ENCODE data around the gene CA7.

The CA7 gene

GRCh38 chr16:66885491-66885890 lies 41.3 kb downstream of the CA7 start:
- H3K9ac ChIP-seq (ENCODE audit: low read length) = no peak overlapping the region

GRCh38 chr16:66886321-66886720 lies 42.1 kb downstream of the CA7 start:
- Histone ChIP-seq H3K9ac (ENCODE audit: low read length) (no peak overlapping the region), H3K4me2 (ENCODE audit: low read depth, low read length) (no peak overlapping the region), H3K4me3 (ENCODE audit: low read length) (no peak overlapping the region), H3F3A (ENCODE audit: insufficient read depth, low read length) (no peaks in the 10 kb centered on the region), H3K27ac (ENCODE audit: low read length) (no peak overlapping the region), H3K27me3 (replicated peaks; ENCODE audit: insufficient read depth, low read length) (no peaks in the 10 kb centered on the region), H3K9me2 (replicated peaks; ENCODE audit: insufficient read depth, low read length) (no peaks in the 10 kb centered on the region), H2AFZ (ENCODE audit: low read length) (no peak overlapping the region), H3K4me1 (ENCODE audit: low read length) (0 out of 2 replicates have a peak, but pooled peaks cover 4% of the 10 kb centered on the region), H4K20me1 (ENCODE audit: insufficient read depth, low read length) (0 out of 2 replicates have a peak, but pooled peaks cover 4% of the 10 kb centered on the region), H3K9me3 (replicated peaks; ENCODE audit: insufficient read depth, low read length) (no peaks in the 10 kb centered on the region), H3K79me2 (ENCODE audit: low read length) (peaks cover 44% of the 10 kb centered on the region), H3K36me3 (replicated peaks; ENCODE audit: insufficient read depth, low read length) (peaks cover 6% of the 10 kb centered on the region)
- DNase-seq = no peak
- TF ChIP-seq CTCF (IDR thresholded peaks at IDR 0.05; ENCODE audit: low read length) = no peak
- no peak for TF ChIP-seq EZH2phosphoT487 (IDR thresholded peaks at IDR 0.05; ENCODE audit: low read length)
- no peak for TF ChIP-seq EZH2 (optimal IDR thresholded peaks at IDR 0.05; ENCODE audit: low read depth, low read length)

More at GRCh38 chr16:66885491-66885890, 41.3 kb downstream of the CA7 start:
- H3K79me2 ChIP-seq (ENCODE audit: low read length) = peaks cover 50% of the 10 kb centered on the region
- H4K20me1 ChIP-seq (ENCODE audit: insufficient read depth, low read length) = 0 out of 2 replicates have a peak, but pooled peaks cover 4% of the 10 kb centered on the region
- H3K4me2 ChIP-seq (ENCODE audit: low read depth, low read length) = no peak overlapping the region
- no peak overlapping the region for H3K27ac ChIP-seq (ENCODE audit: low read length)
- no peak overlapping the region for H3K4me3 ChIP-seq (ENCODE audit: low read length)
- H3K9me3 ChIP-seq (replicated peaks; ENCODE audit: insufficient read depth, low read length) = no peaks in the 10 kb centered on the region
- no peaks in the 10 kb centered on the region for H3F3A ChIP-seq (ENCODE audit: insufficient read depth, low read length)
- no peaks in the 10 kb centered on the region for H3K9me2 ChIP-seq (replicated peaks; ENCODE audit: insufficient read depth, low read length)
- TF ChIP-seq EZH2phosphoT487 (IDR thresholded peaks at IDR 0.05; ENCODE audit: low read length) (no peak), EZH2 (optimal IDR thresholded peaks at IDR 0.05; ENCODE audit: low read depth, low read length) (no peak), CTCF (IDR thresholded peaks at IDR 0.05; ENCODE audit: low read length) (no peak)
- no peak for DNase-seq
- peaks cover 6% of the 10 kb centered on the region for H3K36me3 ChIP-seq (replicated peaks; ENCODE audit: insufficient read depth, low read length)
- no peak overlapping the region for H2AFZ ChIP-seq (ENCODE audit: low read length)
- H3K4me1 ChIP-seq (ENCODE audit: low read length) = 0 out of 2 replicates have a peak, but pooled peaks cover 4% of the 10 kb centered on the region
- H3K27me3 ChIP-seq (replicated peaks; ENCODE audit: insufficient read depth, low read length) = no peaks in the 10 kb centered on the region

GRCh38 chr16:66886914-66887313 lies 42.7 kb downstream of the CA7 start:
- no peaks in the 10 kb centered on the region for H3K4me1 ChIP-seq (ENCODE audit: low read length)
- TF ChIP-seq EZH2 (optimal IDR thresholded peaks at IDR 0.05; ENCODE audit: low read depth, low read length) = no peak
- TF ChIP-seq CTCF (IDR thresholded peaks at IDR 0.05; ENCODE audit: low read length) = no peak
- TF ChIP-seq EZH2phosphoT487 (IDR thresholded peaks at IDR 0.05; ENCODE audit: low read length) = no peak
- H3K79me2 ChIP-seq (ENCODE audit: low read length) = peaks cover 38% of the 10 kb centered on the region
- H3F3A ChIP-seq (ENCODE audit: insufficient read depth, low read length) = no peaks in the 10 kb centered on the region
- H3K9me2 ChIP-seq (replicated peaks; ENCODE audit: insufficient read depth, low read length) = no peaks in the 10 kb centered on the region
- DNase-seq = no peak
- peaks cover 6% of the 10 kb centered on the region for H3K36me3 ChIP-seq (replicated peaks; ENCODE audit: insufficient read depth, low read length)
- H3K4me3 ChIP-seq (ENCODE audit: low read length) = no peak overlapping the region
- H3K4me2 ChIP-seq (ENCODE audit: low read depth, low read length) = no peak overlapping the region
- H3K9me3 ChIP-seq (replicated peaks; ENCODE audit: insufficient read depth, low read length) = no peaks in the 10 kb centered on the region
- no peak overlapping the region for H3K27ac ChIP-seq (ENCODE audit: low read length)
- 0 out of 2 replicates have a peak, but pooled peaks cover 4% of the 10 kb centered on the region for H4K20me1 ChIP-seq (ENCODE audit: insufficient read depth, low read length)
- no peaks in the 10 kb centered on the region for H3K27me3 ChIP-seq (replicated peaks; ENCODE audit: insufficient read depth, low read length)
- no peak overlapping the region for H2AFZ ChIP-seq (ENCODE audit: low read length)
- H3K9ac ChIP-seq (ENCODE audit: low read length) = no peak overlapping the region
